ENCODE measurements around the gene ERC2.

The ERC2 gene

GRCh38 chr3:56428667-56429066 is 39.6 kb downstream of the ERC2 start:
- TF ChIP-seq MAX (IDR thresholded peaks at IDR 0.05; ENCODE audit: low read depth, low read length) (no peak), POLR2A (IDR thresholded peaks at IDR 0.05; ENCODE audit: extremely low read depth, insufficient read length) (no peak), CTCF (IDR thresholded peaks at IDR 0.05; ENCODE audit: low read depth, low read length) (no peak), MYC (IDR thresholded peaks at IDR 0.05; ENCODE audit: low read depth, low read length) (no peak)
- H3K4me3 ChIP-seq (ENCODE audit: low read depth, low read length): no peak overlapping the region
- no peak for DNase-seq (ENCODE audit: low read depth)

- no peak for TF ChIP-seq POLR2A (IDR thresholded peaks at IDR 0.05; ENCODE audit: extremely low read depth, insufficient read length)
- no peak overlapping the region for H3K4me3 ChIP-seq (ENCODE audit: low read depth, low read length)
- DNase-seq (ENCODE audit: low read depth): no peak
Observed at GRCh38 chr3:56424885-56425284, 43.4 kb downstream of the ERC2 start.

GRCh38 chr3:56424336-56424735 is 43.9 kb downstream of the ERC2 start:
- H3K4me3 ChIP-seq (ENCODE audit: low read depth, low read length): no peak overlapping the region
- TF ChIP-seq MAX (IDR thresholded peaks at IDR 0.05; ENCODE audit: low read depth, low read length) (no peak), CTCF (IDR thresholded peaks at IDR 0.05; ENCODE audit: low read depth, low read length) (no peak), MYC (IDR thresholded peaks at IDR 0.05; ENCODE audit: low read depth, low read length) (no peak), POLR2A (IDR thresholded peaks at IDR 0.05; ENCODE audit: extremely low read depth, insufficient read length) (no peak)

GRCh38 chr3:56423661-56424099 is 44.6 kb downstream of the ERC2 start:
- H3K4me3 ChIP-seq (ENCODE audit: low read depth, low read length): no peak overlapping the region
- DNase-seq (ENCODE audit: low read depth): no peak
- TF ChIP-seq POLR2A (IDR thresholded peaks at IDR 0.05; ENCODE audit: extremely low read depth, insufficient read length) (no peak), MYC (IDR thresholded peaks at IDR 0.05; ENCODE audit: low read depth, low read length) (no peak), MAX (IDR thresholded peaks at IDR 0.05; ENCODE audit: low read depth, low read length) (no peak), CTCF (IDR thresholded peaks at IDR 0.05; ENCODE audit: low read depth, low read length) (no peak)

More at GRCh38 chr3:56424336-56424735, 43.9 kb downstream of the ERC2 start:
- DNase-seq (ENCODE audit: low read depth): no peak

- no peak for DNase-seq (ENCODE audit: low read depth)
Observed at GRCh38 chr3:56422316-56422715, 46.0 kb downstream of the ERC2 start.

GRCh38 chr3:56421205-56421604 is 47.1 kb downstream of the ERC2 start:
- H3K4me3 ChIP-seq (ENCODE audit: low read depth, low read length): no peak overlapping the region
- TF ChIP-seq MAX (IDR thresholded peaks at IDR 0.05; ENCODE audit: low read depth, low read length) (no peak), CTCF (IDR thresholded peaks at IDR 0.05; ENCODE audit: low read depth, low read length) (no peak), MYC (IDR thresholded peaks at IDR 0.05; ENCODE audit: low read depth, low read length) (no peak), POLR2A (IDR thresholded peaks at IDR 0.05; ENCODE audit: extremely low read depth, insufficient read length) (no peak)
- DNase-seq (ENCODE audit: low read depth): no peak

More at GRCh38 chr3:56422316-56422715, 46.0 kb downstream of the ERC2 start:
- TF ChIP-seq CTCF (IDR thresholded peaks at IDR 0.05; ENCODE audit: low read depth, low read length): no peak
- TF ChIP-seq MYC (IDR thresholded peaks at IDR 0.05; ENCODE audit: low read depth, low read length): no peak
- no peak for TF ChIP-seq POLR2A (IDR thresholded peaks at IDR 0.05; ENCODE audit: extremely low read depth, insufficient read length)
- no peak for TF ChIP-seq MAX (IDR thresholded peaks at IDR 0.05; ENCODE audit: low read depth, low read length)
- no peak overlapping the region for H3K4me3 ChIP-seq (ENCODE audit: low read depth, low read length)

All from NB4 (cell line).